Keratinocyte (primary cell): ENCODE measurements around the gene UQCRH.
"Not testable (repeated sequence)": the region's sequence is repeated elsewhere in the genome, so short reads cannot be mapped to it uniquely, and the experiment has no call there.

ENCODE experiments used
- CTCF ChIP-seq, 3 experiments: IDR thresholded peaks in 1 of 3; conservative IDR thresholded peaks in 1 of 3; optimal IDR thresholded peaks in 1 of 3; 2 replicates in 2 of 3; 3 replicates in 1 of 3; pipeline versions ENCODE3 to v1.5.1; 2011; ENCODE audit warnings: low read length in 3 of 3, mild to moderate bottlenecking in 3 of 3, moderate library complexity in 2 of 3, control low read depth in 1 of 3, inconsistent platforms in 1 of 3; ENCODE audit not compliant: insufficient read depth in 2 of 3; ENCODE audit errors: extremely low read depth in 1 of 3
- EZH2 ChIP-seq: IDR thresholded peaks from one replicate; pipeline ENCODE4 v1.6.1; 2012; ENCODE audit warnings: inconsistent platforms, mild to moderate bottlenecking, low read length, moderate library complexity

DNA sequence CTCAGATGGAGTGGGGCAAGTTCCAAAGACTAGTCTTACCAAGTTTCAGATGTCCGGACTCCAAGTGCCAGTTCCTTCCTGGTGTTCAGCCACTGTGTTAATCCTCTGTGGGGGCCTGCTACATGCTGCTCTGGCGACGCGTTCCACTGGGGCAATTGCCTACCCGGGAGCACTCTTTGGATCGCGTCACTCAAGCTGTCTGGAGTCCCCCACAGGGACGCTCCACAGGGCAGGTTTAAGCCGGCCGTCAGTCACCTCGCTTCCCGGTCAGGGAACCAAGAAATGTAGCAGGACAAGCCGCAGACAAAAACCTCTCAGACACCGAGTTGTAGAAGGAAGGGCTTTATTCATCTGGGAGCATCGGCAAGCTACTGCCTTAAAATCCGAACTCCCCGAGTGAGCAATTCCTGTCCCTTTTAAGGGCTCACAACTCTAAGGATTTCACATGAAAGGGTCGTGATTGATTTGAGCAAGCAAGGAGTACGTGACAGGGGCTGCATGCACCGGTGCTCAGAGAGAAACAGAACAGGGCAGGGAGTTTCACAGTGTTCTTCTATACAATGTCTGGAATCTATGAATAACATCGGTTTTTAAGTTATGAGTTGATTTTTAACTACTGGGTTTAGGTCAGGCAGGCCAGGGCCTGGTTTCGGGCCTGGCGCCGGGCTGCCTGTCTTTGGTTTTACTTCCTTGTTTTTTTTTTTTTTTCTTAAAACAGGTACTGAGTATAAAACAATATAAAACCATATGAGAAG, 28.5 kb downstream of the UQCRH start:
- not testable (repeated sequence) for TF ChIP-seq CTCF (optimal IDR thresholded peaks at IDR 0.05 in 1 of 3, IDR thresholded peaks at IDR 0.05 in 1 of 3, conservative IDR thresholded peaks at IDR 0.05 in 1 of 3; ENCODE audit: extremely low read depth in 1 of 3, insufficient read depth in 2 of 3, low read length in 3 of 3); EZH2
